Fibroblast of mammary gland (primary cell): ENCODE measurements around the gene ST6GALNAC4.

Experiments
- DNase-seq: peaks from one replicate; pipeline ENCODE4 v3.0.0-alpha.2; 2010; ENCODE audit warnings: low read depth
- H3K4me3 ChIP-seq: 2 replicates; pipeline ENCODE4 v1.5.1; 2011; ENCODE audit warnings: low read depth, mild to moderate bottlenecking, low read length, moderate library complexity; ENCODE audit not compliant: control insufficient read depth
- TF ChIP-seq, protein P1 (sequence below): conservative IDR thresholded peaks from 2 replicates; pipeline ENCODE4 v1.5.1; 2011; ENCODE audit warnings: low read depth, low read length, inconsistent platforms; ENCODE audit not compliant: control insufficient read depth, insufficient read depth

ST6GALNAC4 gene

DNA sequence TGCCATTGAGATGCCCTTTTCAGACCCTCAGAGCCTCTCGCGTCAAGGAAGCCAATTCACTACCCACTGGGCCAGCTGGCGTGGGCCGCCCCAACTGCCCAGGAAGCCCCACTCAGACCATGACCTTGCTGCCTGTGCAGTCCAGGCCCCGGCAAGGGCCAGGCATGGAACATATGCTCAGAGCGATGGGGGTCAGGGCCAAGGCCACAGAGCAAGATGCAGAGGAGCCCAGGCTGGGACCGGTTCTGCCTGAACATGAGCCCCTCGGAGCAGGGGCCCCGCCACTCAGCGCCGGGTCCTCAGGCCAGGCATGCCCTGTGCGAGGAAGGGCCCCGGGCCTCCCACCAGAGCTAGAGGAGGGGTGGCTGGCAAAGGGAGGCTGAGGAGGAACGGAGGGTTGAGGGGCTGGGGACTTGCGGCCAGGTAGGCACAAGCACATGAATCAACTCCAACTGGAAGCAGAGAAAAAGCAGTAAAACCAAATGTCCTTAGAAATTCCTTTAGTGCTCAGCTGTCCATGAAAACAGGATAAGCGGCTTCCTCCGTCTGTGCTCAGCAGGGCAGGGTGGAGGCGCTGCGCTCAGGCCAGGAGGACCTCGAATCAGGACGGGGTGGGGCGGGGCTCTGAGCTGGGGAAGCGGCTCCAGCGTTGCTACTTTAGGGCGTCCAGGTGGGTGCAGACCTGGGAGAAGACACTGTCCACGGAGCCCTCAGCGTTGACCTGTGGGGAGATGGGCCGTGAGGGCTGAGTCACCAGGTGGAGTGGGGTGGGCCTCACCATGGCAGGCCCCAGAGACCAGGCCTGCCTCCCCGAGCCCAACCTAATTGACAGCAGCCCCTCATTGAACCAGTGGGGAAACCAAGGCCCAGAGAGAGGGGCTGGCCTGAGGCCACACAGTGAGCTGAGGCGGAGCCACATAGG, 49.2 kb downstream of the ST6GALNAC4 start:
- no peak for DNase-seq
- no peak overlapping the region for H3K4me3 ChIP-seq
- TF ChIP-seq, protein P1, sequence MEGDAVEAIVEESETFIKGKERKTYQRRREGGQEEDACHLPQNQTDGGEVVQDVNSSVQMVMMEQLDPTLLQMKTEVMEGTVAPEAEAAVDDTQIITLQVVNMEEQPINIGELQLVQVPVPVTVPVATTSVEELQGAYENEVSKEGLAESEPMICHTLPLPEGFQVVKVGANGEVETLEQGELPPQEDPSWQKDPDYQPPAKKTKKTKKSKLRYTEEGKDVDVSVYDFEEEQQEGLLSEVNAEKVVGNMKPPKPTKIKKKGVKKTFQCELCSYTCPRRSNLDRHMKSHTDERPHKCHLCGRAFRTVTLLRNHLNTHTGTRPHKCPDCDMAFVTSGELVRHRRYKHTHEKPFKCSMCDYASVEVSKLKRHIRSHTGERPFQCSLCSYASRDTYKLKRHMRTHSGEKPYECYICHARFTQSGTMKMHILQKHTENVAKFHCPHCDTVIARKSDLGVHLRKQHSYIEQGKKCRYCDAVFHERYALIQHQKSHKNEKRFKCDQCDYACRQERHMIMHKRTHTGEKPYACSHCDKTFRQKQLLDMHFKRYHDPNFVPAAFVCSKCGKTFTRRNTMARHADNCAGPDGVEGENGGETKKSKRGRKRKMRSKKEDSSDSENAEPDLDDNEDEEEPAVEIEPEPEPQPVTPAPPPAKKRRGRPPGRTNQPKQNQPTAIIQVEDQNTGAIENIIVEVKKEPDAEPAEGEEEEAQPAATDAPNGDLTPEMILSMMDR, result no peak

DNA sequence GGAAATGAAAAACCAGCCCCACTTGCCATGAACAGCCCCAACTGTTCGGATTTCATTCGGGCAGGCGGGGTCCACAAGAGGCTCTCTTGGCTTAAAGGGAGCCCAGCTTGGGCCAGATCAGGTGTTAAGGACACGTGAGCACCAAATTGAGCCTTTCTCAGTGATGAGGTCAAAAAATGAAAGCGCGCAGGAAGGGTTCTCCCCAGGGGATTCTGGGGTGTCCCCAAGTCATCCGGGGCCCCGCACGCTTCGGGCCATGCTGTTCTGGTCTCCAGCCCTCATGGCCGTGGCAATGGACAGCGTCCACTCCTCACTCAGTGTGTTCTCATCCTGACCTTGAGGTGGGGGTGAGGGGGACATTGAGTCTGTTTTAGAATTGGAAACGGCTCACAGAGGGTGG, 50.3 kb downstream of the ST6GALNAC4 start:
- H3K4me3 ChIP-seq, result no peak overlapping the region
- TF ChIP-seq, protein P1, result no peak
- no peak for DNase-seq

DNA sequence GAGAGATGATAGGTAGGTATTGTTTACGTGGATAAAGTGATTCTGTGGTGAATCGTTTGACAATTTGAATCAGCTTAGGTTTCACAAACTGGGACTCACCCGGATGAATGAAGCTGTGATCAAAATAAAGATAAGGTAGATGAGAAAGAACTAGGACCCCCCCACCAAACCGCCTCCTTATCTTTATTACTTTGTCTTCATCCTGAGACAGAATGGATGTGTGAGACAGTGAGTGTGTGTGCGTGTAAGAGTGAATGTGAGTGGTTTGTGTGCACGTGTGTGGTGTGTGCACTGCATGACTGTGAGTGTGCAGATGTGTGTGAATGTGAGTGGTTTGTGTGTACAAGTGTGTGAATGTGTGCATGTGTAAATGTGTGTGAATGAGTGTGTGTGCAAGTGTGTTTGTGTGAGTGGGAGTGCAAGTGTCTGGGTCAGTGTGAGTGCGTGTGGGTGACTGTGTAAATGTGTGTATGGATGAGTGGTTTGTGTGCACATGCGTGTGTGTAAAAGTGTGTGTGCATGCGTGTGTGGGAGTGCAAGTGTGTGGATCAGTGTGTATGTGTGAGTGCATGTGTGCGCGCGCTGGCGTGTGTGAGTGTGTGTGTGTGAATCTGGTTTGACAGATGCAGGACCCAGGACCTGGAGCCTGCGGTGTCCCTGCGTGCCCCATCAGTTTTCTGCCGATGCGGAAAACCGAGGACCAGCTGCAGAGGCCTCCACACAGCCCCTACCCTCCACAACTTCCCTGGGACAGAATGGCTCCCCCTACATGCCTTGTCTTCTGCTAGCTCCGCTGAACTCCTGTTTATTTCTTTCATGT, 51.0 kb downstream of the ST6GALNAC4 start:
- TF ChIP-seq, protein P1, result no peak
- DNase-seq, result no peak
- no peak overlapping the region for H3K4me3 ChIP-seq

DNA sequence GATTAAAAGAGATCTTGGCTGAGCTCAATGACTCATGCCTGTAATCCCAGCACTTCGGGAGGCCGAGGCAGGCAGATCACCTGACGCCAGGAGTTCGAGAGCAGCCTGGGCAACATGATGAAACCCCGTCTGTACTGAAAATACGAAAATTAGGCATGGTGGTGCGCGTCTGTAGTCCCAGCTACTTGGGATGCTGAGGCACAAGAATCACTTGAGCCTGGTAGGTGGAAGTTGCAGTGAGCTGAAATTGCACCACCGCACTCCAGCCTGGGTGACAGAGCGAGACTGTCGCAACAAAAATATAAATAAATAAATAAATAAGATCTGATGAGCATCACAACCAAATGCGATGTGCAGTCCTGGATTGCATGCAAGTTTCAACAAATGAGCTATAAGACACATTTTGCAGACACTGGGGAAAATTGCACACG, 53.6 kb downstream of the ST6GALNAC4 start:
- DNase-seq, result no peak
- TF ChIP-seq, protein P1, result no peak
- no peak overlapping the region for H3K4me3 ChIP-seq

DNA sequence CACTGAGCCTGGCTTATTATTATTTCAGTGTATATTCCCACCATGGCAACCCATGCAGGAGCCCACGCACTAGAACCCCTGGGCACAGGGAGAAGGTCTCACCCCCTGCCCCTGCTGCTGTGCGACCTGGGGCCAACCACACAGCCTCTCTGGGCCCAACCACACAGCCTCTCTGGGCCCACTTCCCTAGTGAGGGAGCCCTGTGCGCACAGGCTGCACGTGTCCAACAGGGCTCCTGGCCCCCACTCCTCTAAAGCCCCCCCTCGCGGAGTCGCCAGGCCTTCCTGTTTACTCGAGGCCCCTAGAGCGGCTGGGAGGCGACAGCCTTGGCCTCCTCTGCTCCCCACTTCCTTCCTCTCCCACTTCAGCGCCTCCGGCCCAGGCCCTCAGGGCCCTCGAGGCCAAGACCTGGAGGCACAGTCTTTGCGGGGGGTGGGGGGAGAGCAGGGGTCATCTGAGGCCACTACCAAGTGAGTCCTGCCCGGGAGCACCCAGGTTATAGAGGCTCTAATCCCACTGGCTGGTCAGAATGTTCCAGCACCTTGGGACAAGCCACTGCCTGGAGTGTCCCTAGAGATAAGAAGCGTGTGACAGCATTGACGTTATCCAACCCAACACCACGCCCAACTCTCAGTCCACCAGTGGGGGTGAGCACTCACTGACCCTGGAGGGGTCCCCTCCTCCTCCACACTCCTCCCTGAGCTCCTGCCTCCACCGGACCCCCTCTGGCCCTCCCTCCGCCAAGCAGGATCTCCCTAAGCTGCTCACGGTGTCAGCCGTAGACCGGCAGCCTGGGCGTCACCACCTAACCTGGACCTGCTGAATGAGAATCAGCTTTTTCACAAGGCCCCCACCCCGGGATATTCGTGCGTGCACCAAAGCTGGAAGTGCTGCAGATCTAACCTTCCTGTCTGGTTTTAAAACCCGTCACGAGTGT, 54.5 kb downstream of the ST6GALNAC4 start:
- TF ChIP-seq, protein P1, result no peak
- DNase-seq, result no peak
- no peak overlapping the region for H3K4me3 ChIP-seq

DNA sequence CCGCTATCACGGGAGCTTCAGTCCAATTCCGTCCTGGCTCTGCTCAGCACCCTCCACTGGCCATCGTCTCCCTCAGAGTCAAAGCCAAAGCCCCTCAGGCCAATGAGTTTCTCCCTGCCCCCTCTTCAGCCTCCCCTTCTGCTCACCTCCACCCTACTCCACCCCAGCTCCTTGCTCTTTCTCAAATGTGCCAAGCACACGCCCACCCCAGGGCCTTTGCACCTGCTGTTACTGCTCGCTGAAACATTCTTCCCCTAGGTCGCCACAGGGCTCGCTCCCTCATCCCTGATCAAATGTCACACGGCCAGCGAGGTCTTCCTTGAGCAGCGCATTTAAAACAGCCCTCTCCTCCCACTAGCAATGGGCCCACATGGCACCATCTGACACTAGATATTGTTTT, 56.1 kb downstream of the ST6GALNAC4 start:
- no peak overlapping the region for H3K4me3 ChIP-seq
- TF ChIP-seq, protein P1, result no peak
- DNase-seq, result no peak
